Natural killer cell (primary cell): ENCODE measurements around the gene ARHGEF18. TPM values are rescaled to one million over a fixed set of nuclear protein-coding genes. Genes with fewer than 3 reads are reported as not detected.

Experiments
- ATAC-seq, 3 donors: fragments of 150-1000 bp in 2 of 3; fragments of 200-7000 bp in 1 of 3; cut with Tn5 transposase; 1 replicate in 1 of 3; 2 replicates in 2 of 3; pipeline ENCODE4 v1.10.0; 2021; ENCODE audit warnings: mild to moderate bottlenecking in 2 of 3, moderate library complexity in 2 of 3
- DNase-seq, 2 donors: peaks; one replicate each; pipeline versions ENCODE4 v3.0.0 to v3.0.0-alpha.2; 2013 to 2021; ENCODE audit warnings: mixed read lengths in 1 of 2
- H3K27ac ChIP-seq: one replicate; pipeline ENCODE4 v1.5.1; 2013; ENCODE audit warnings: mild to moderate bottlenecking, low read length
- H3K27me3 ChIP-seq: one replicate; pipeline ENCODE4 v1.6.1; 2013; ENCODE audit warnings: low read length; ENCODE audit not compliant: control insufficient read depth, insufficient read depth
- H3K36me3 ChIP-seq: one replicate; pipeline ENCODE4 v1.6.1; 2013; ENCODE audit warnings: low read length; ENCODE audit not compliant: control insufficient read depth, insufficient read depth
- H3K4me1 ChIP-seq: one replicate; pipeline ENCODE4 v1.6.1; 2013; ENCODE audit warnings: low read length; ENCODE audit not compliant: control insufficient read depth, insufficient read depth
- H3K4me3 ChIP-seq: one replicate; pipeline ENCODE4 v1.5.1; 2013; ENCODE audit warnings: low read length
- H3K9me3 ChIP-seq: one replicate; pipeline ENCODE4 v1.6.1; 2013; ENCODE audit warnings: low read length; ENCODE audit not compliant: control insufficient read depth, insufficient read depth
- H3K27ac Mint-ChIP-seq, 2 donors: one replicate each; pipeline ENCODE4 v1.8.0; 2022; ENCODE audit warnings: mild to moderate bottlenecking in 2 of 2, mixed read lengths in 2 of 2, moderate library complexity in 1 of 2
- H3K27me3 Mint-ChIP-seq, 2 donors: one replicate each; pipeline ENCODE4 v1.8.0; 2022; ENCODE audit warnings: low read depth in 2 of 2, mixed read lengths in 2 of 2
- H3K36me3 Mint-ChIP-seq: one replicate; pipeline ENCODE4 v1.8.0; 2022; ENCODE audit warnings: mixed read lengths
- H3K4me1 Mint-ChIP-seq, 2 donors: one replicate each; pipeline ENCODE4 v1.8.0; 2022; ENCODE audit warnings: mixed read lengths in 2 of 2
- H3K4me3 Mint-ChIP-seq: one replicate; pipeline ENCODE4 v1.8.0; 2022; ENCODE audit warnings: mild to moderate bottlenecking, moderate library complexity, mixed read lengths
- H3K9me3 Mint-ChIP-seq, 2 donors: one replicate each; pipeline ENCODE4 v1.8.0; 2022; ENCODE audit warnings: mixed read lengths in 2 of 2
- WGBS: methylation state at CpG from one replicate; pipeline ENCODE4 v1.1.7; 2013; ENCODE audit warnings: missing lambda C conversion rate; ENCODE audit not compliant: insufficient coverage; 5-methylcytosine and 5-hydroxymethylcytosine counted together
- intact Hi-C: fragments of 100-400 bp; cut with micrococcal nuclease; formaldehyde crosslinking; loops from one replicate; pipeline ENCODE4 v1.14.2; 2022
- total RNA-seq, 4 donors: library from RNA; stranded (reverse); fragments of 120-200 nt in 1 of 4; gene quantifications; one replicate each; pipeline versions ENCODE4 v1.2.3 to v1.2.4, GENCODE V29; 2013 to 2022
- TF ChIP-seq, protein P1 (sequence below): fragments of 200-600 bp; IDR thresholded peaks from one replicate; pipeline ENCODE4 v1.8.0; 2022; ENCODE audit warnings: antibody characterized with exemption

ARHGEF18 gene
- total RNA-seq, 3 donors from 2014 or later (not counting 1 experiment from before 2014, with no cell fraction given), result 53.6 to 61.5 (median 54.1) TPM

DNA sequence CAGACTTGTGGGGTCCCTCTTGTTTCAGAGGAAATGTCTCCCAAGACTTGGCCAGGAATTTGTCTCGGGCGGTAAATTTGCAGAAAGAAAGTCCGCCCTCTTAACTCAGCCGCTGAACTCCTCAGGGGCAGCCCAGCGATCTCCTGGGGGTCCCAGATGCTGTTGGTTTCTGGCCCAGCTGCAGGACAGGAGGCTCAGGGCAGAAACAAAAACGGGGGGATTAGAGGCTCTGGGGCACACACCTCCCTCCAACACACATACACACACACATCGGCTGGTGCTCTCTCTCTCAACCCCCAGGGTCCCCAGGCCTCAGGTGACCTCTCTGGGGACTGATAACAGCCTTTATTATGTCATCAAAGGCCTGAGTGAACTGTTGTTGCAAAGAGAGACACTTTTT, 7.1 kb downstream of the ARHGEF18 start:
- no peak overlapping the region for H3K4me3 Mint-ChIP-seq
- no peaks in the 10 kb centered on the region for H3K27me3 Mint-ChIP-seq
- no peak overlapping the region for H3K27ac Mint-ChIP-seq
- DNase-seq (no peak), ATAC-seq (no peak)
- H3K36me3 ChIP-seq, result peaks cover 33% of the 10 kb centered on the region
- TF ChIP-seq, protein P1, sequence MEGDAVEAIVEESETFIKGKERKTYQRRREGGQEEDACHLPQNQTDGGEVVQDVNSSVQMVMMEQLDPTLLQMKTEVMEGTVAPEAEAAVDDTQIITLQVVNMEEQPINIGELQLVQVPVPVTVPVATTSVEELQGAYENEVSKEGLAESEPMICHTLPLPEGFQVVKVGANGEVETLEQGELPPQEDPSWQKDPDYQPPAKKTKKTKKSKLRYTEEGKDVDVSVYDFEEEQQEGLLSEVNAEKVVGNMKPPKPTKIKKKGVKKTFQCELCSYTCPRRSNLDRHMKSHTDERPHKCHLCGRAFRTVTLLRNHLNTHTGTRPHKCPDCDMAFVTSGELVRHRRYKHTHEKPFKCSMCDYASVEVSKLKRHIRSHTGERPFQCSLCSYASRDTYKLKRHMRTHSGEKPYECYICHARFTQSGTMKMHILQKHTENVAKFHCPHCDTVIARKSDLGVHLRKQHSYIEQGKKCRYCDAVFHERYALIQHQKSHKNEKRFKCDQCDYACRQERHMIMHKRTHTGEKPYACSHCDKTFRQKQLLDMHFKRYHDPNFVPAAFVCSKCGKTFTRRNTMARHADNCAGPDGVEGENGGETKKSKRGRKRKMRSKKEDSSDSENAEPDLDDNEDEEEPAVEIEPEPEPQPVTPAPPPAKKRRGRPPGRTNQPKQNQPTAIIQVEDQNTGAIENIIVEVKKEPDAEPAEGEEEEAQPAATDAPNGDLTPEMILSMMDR, result no peak
- H3K4me1 ChIP-seq, result peaks cover 26% of the 10 kb centered on the region
- peaks cover 0 to 6% of the 10 kb centered on the region in 2 donors for H3K9me3 Mint-ChIP-seq
- H3K4me3 ChIP-seq, result no peak overlapping the region
- peaks cover 45 to 63% of the 10 kb centered on the region in 2 donors for H3K4me1 Mint-ChIP-seq
- H3K27me3 ChIP-seq, result no peaks in the 10 kb centered on the region
- intact Hi-C loops, result loop anchor here (2.0 to 10.0 kb wide), 3 partner anchors 25 to 446 kb away; partner anchors contain the start of gene MCEMP1
- H3K27ac ChIP-seq, result no peak overlapping the region
- H3K36me3 Mint-ChIP-seq, result peaks cover 7% of the 10 kb centered on the region
- peaks cover 9% of the 10 kb centered on the region for H3K9me3 ChIP-seq
- 94% methylated on average over 7 of the region's 7 CpGs for WGBS

DNA sequence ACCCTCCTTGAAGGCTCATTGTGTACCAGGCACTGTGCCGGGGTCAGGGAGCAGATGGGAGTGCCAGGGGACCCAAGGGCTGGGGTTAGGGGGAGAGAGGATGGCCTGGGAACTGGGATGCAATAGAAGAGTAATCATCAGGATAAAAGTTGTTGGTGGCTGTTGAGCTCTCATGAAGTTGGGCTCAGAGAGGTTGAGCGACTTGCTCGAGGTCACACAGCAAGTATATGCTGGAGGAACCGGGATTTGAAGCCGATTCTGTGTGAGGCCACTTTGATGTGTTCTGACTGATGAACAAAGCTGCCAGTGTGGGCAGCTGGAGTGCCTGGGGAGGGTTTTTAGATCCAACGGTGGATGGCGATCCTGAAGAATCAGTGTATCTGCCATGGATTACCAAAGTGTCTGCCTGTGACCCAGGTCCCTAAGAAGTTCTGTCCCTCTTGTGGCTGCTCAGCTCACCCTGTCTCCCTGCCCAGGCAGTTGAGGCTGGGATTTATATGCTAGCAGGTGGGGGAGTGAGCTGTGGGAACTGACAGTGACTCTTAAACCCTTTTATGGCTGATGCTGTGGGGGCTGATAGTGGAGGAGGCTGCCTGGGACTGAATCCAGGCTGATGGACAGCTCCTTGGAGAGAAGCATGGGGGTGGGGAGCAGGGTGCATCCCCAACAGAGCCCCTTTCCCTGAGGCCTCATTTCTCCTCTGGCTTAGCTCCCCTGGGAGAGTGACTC, 8.3 kb downstream of the ARHGEF18 start:
- H3K27ac Mint-ChIP-seq, result peak overlapping the region; percentile 11 to 15
- H3K4me3 Mint-ChIP-seq, result no peak overlapping the region
- peaks cover 0 to 3% of the 10 kb centered on the region in 2 donors for H3K9me3 Mint-ChIP-seq
- TF ChIP-seq, protein P1, result no peak
- Histone ChIP-seq H3K27me3 (no peaks in the 10 kb centered on the region), H3K36me3 (peaks cover 34% of the 10 kb centered on the region), H3K9me3 (peaks cover 2% of the 10 kb centered on the region), H3K27ac (no peak overlapping the region), H3K4me1 (peaks cover 17% of the 10 kb centered on the region), H3K4me3 (no peak overlapping the region)
- no peaks in the 10 kb centered on the region for H3K27me3 Mint-ChIP-seq
- DNase-seq (no peak), ATAC-seq (no peak)
- 97% methylated on average over 7 of the region's 7 CpGs for whole genome bisulfite sequencing
- peaks cover 2% of the 10 kb centered on the region for H3K36me3 Mint-ChIP-seq
- intact Hi-C loops, result loop anchor here (5.0 to 10.0 kb wide), 2 partner anchors 318 to 445 kb away; partner anchors contain the start of gene MCEMP1
- H3K4me1 Mint-ChIP-seq, result peaks cover 33 to 57% of the 10 kb centered on the region in 2 donors

DNA sequence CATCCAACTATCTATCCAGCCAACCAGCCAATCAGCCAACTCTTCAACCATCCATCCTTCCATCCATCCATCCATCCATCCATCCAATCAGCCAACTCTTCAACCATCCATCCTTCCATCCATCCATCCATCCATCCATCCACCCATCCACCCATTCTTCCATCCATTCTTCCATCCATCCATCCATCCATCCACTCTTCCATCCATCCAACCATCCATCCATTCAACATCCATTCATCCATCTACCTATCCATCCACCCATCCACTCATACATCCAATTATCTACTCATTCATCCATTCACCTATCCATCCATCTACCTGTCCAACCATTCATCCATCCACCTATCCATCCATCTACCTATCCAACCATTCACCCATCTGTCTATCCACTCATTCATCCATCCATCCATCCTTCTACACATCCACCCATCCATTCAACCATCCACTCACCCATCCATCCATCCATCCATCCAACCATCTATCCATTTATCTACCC, 9.4 kb downstream of the ARHGEF18 start:
- peaks cover 42% of the 10 kb centered on the region for H3K36me3 ChIP-seq
- peak overlapping the region in 1 of 2 donors; percentile 1 for H3K27ac Mint-ChIP-seq
- peaks cover 31 to 63% of the 10 kb centered on the region in 2 donors for H3K4me1 Mint-ChIP-seq
- TF ChIP-seq, protein P1, result no peak
- no peaks in the 10 kb centered on the region for H3K27me3 Mint-ChIP-seq
- H3K4me3 ChIP-seq, result no peak overlapping the region
- no peak for DNase-seq
- no peak overlapping the region for H3K4me3 Mint-ChIP-seq
- peaks cover 17% of the 10 kb centered on the region for H3K4me1 ChIP-seq
- H3K27me3 ChIP-seq, result no peaks in the 10 kb centered on the region
- peaks cover 0 to 3% of the 10 kb centered on the region in 2 donors for H3K9me3 Mint-ChIP-seq
- intact Hi-C loops, result loop anchor here (5.0 to 10.0 kb wide), 2 partner anchors 317 to 444 kb away; partner anchors contain the start of gene MCEMP1
- H3K27ac ChIP-seq, result no peak overlapping the region
- H3K9me3 ChIP-seq, result no peaks in the 10 kb centered on the region
- ATAC-seq, result no peak
- no peaks in the 10 kb centered on the region for H3K36me3 Mint-ChIP-seq
